Uterus (tissue), 2 donors: ENCODE results near the gene MAJIN.

Experiments
- POLR2A ChIP-seq, 2 donors: fragments of 450-650 bp; IDR thresholded peaks; one replicate each; pipeline ENCODE4 v1.6.1; 2016; ENCODE audit warnings: antibody characterized with exemption in 2 of 2, mild to moderate bottlenecking in 1 of 2, moderate library complexity in 1 of 2
- TF ChIP-seq, protein P1 (sequence below), 4 experiments: fragments of 200-600 bp in 2 of 4; fragments of 450-650 bp in 2 of 4; sonication (generic) in 2 of 4; IDR thresholded peaks; one replicate each; pipeline ENCODE4 v1.5.1; 2016 to 2019; ENCODE audit warnings: antibody characterized with exemption in 4 of 4, mild to moderate bottlenecking in 2 of 4, moderate library complexity in 1 of 4

- TF ChIP-seq, protein P1, sequence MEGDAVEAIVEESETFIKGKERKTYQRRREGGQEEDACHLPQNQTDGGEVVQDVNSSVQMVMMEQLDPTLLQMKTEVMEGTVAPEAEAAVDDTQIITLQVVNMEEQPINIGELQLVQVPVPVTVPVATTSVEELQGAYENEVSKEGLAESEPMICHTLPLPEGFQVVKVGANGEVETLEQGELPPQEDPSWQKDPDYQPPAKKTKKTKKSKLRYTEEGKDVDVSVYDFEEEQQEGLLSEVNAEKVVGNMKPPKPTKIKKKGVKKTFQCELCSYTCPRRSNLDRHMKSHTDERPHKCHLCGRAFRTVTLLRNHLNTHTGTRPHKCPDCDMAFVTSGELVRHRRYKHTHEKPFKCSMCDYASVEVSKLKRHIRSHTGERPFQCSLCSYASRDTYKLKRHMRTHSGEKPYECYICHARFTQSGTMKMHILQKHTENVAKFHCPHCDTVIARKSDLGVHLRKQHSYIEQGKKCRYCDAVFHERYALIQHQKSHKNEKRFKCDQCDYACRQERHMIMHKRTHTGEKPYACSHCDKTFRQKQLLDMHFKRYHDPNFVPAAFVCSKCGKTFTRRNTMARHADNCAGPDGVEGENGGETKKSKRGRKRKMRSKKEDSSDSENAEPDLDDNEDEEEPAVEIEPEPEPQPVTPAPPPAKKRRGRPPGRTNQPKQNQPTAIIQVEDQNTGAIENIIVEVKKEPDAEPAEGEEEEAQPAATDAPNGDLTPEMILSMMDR (IDR thresholded peaks at IDR 0.05), result no peak
- no peak for TF ChIP-seq POLR2A (IDR thresholded peaks at IDR 0.05)
Measured at GRCh38 chr11:64976651-64977050, 4.7 kb upstream of the MAJIN start.
